HG03575 (cell line): ENCODE results near the gene ABCF2.

ENCODE experiments used
- ATAC-seq: cut with Tn5 transposase; IDR thresholded peaks from one replicate; pipeline ENCODE4 v1.9.1; 2021; ENCODE audit not compliant: unreplicated experiment, insufficient number of reproducible peaks, low FRiP score; ENCODE audit errors: extremely low read depth

ABCF2 gene

GRCh38 chr7:151254851-151255250, 27.8 kb upstream of the ABCF2 start:
- no peak for ATAC-seq

- ATAC-seq = no peak
Observed at GRCh38 chr7:151254316-151254715, 27.3 kb upstream of the ABCF2 start.

DNA sequence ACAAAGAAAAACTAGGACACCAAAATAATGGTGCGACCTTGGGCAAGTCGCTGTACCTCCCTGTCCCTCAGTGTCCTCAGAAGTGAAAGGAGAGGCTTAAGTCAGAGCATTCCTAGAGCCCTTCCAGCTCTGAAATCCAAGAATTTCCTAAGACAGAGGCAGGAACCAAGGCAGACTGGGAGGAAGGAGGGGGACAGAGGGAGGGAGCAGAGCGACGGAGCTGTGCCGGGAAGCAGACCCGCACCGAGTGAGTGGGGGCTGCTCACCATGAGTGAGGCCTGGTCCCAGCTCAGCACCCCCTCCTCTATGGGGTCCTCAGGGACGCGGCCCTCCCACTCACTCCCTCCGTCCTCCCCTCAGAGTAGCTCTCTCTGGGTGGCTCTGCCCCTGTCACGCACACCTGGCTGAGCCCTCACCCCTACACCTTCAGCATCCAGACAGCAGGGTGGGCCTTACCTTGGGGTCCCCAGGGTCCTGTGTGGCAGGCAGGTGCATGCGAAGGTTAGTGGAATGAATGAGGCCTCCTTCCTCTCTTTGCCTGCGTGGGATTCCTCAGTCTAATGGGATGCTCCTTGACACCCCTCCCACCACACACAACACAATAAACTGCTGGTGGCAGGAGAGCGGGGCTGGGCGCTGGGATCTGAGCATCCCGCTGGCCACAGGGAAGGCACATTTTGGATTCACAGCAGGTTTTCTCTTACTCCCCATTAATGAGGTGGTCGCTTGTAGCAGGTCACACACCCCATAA, 26.1 kb upstream of the ABCF2 start:
- ATAC-seq = no peak

- ATAC-seq = no peak
Observed at GRCh38 chr7:151252561-151252835, 25.5 kb upstream of the ABCF2 start.

- ATAC-seq = no peak
Observed at GRCh38 chr7:151251689-151252560, 24.9 kb upstream of the ABCF2 start.

- no peak for ATAC-seq
Observed at GRCh38 chr7:151251328-151251688, 24.3 kb upstream of the ABCF2 start.

DNA sequence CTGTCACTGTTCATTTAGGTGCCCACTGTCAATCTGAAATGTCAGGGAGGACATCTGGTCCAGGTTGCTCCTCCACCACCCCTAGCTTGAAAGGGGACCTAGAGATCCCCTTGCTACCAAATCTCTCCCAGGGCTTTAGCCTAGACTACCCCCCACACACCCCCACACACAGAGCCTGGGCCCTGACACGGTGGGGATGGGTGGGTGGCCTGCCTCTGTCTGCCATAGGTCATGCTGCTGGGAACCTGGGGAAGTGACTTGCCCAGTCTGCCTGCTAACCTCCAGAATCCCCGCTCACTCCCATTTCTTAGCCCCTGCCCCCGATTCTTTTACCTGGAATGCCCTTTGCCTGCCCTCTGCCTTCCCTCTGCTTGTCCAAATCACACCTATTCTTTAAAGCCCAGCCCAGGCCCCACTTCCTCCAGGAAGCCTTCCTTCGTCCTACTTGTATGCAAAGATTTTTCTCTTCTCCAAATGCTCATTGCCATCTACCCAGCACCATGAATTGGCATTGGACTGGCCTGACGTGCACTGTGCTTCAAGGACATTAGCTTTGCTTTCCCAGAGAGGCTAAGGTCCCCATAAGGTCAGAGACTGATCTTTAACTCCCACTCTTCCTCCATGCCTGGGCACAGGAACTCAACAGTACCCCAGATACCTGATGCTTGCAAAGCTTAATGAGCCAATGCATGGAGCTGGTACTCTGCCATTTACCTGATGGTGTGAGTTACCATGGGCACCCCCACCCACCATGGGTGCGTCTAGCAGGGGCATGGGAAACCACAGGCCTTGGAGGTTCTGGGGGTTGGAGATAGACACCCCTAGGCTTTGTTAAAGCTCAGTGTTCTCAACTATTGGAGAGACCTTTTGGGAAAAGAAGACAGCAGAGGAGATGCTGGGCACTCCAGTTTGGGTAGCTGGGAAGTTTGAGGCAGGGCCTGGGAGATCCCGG, 23.5 kb upstream of the ABCF2 start:
- ATAC-seq = no peak

- no peak for ATAC-seq
Observed at GRCh38 chr7:151249732-151250072, 22.7 kb upstream of the ABCF2 start.

- no peak for ATAC-seq
Observed at GRCh38 chr7:151249034-151249731, 22.2 kb upstream of the ABCF2 start.

DNA sequence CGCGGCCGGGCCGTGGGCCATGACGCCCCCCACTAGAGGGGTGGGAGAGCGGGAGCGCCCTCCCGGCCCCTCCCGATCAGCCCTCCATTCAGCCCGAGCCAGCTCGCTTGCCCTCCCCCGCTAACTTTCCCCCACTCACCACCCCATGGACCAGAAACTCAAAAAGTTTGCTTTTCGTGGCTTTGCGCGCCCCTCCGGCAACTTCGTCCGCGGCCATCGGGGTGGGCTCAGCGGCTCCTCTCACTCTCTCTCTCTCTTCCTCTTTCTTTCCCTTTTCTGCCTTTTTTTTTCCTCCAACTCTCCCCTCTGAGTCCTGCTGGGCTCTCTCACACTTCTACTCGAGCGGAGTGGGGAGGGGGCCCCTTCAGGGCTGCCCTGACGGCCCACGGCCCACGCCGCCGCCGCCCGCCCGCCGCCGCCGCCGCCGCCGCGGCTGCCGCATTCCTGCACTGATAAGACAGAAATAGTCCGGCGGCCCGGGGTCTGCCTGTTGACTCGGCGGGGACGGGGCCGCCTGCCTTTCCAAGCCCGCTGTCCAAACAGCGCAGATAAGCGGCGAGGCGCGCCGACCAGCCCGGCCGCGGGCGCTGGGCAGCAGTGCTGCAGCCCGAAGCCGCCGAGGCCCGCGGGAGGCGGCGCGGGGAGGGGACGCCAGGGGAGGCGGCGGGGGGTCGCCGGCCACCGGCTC, 21.5 kb upstream of the ABCF2 start, which contains the start of gene SMARCD3:
Gene SMARCD3, minus strand, starts transcription at position 349 of the 688 bp plus-strand sequence. Its CDS starts 132 bp downstream, at position 217.
- ATAC-seq = no peak

GRCh38 chr7:151247611-151248345, 20.8 kb upstream of the ABCF2 start:
- no peak for ATAC-seq

- ATAC-seq = no peak
Observed at GRCh38 chr7:151246851-151247580, 20.0 kb upstream of the ABCF2 start.

DNA sequence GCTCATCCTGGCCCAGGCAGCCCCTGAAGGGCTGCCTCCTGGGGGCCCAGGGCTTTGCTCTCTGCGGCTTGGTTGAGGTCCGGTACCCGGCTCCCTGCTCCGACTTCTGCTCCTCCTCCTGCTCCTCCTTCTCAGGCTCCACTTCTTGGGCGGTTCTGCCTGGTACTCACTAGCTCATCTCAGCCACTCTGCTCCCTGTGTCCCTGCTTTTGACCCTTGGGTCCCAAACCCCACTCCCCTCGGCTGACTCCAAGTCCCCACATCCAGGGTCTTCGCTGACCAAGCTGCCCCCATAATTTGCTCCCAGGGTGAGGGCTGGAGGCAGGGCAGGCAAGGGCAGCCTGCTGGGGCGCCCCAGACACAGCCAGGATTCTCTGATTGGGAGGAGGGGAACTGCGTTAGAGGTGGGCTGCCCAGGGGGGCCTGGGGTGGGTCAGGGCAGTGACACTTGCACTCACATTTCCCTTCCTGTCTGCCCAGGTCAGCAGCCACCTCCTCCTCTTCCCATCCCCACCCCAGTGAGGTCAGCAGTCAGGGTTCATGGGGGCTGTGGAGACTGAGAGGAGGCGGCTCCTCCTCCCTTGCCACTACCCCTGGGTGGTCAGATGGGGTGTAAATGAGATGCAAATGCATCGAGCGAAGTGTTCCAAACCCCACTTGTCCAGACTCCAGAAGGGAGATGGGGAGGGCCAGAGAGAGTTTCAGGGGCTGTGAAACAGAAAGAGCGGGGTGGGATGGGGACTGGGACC, 19.3 kb upstream of the ABCF2 start:
- ATAC-seq = no peak

- ATAC-seq = no peak
Observed at GRCh38 chr7:151245360-151246101, 18.5 kb upstream of the ABCF2 start.

DNA sequence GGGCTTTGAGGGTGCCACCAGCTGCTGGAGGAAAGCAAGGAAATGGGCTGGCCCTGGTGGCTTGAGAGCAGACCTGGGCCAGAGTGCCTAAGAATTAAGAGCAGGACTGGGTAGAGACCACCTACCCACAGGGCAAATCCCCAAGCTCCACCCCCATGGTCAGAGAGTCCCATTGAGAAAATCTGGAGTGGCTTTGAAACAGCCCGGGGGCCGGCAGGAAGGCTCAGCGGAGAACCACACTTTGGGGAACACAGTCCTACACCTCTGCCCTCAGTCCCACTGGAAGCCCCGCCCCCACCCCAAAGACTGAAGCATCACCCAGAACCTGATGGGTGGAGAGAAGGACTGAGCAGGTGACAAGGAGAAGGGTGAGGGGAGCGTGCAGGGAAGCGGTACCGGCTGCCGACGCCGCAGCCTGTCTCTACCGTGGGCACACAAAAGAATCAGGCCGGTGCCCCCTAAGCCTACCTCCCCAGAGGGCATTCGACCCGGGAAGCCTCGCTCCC, 17.9 kb upstream of the ABCF2 start:
- no peak for ATAC-seq
